GM12801 (cell line): Measurements from ENCODE around the gene FBF1.

Experiments
- CTCF ChIP-seq: IDR thresholded peaks from one replicate; pipeline ENCODE4 v1.5.1; 2011; ENCODE audit warnings: control low read depth; ENCODE audit not compliant: insufficient read length; ENCODE audit errors: extremely low read depth

The FBF1 gene

GRCh38 chr17:75908201-75908600 lies 32.6 kb downstream of the FBF1 start:
- TF ChIP-seq CTCF = no peak

- TF ChIP-seq CTCF = no peak
Observed at GRCh38 chr17:75906143-75906884, 34.5 kb downstream of the FBF1 start.

- no peak for TF ChIP-seq CTCF
Observed at GRCh38 chr17:75904749-75905521, 35.9 kb downstream of the FBF1 start, which contains the start of gene MRPL38. Gene MRPL38, minus strand, starts transcription at chr17:75904884. Its CDS starts 9 bp downstream, at chr17:75904875.

- no peak for TF ChIP-seq CTCF
Observed at GRCh38 chr17:75902406-75902805, 38.4 kb downstream of the FBF1 start.

- no peak for TF ChIP-seq CTCF
Observed at GRCh38 chr17:75901727-75902126, 39.1 kb downstream of the FBF1 start.

- no peak for TF ChIP-seq CTCF
Observed at GRCh38 chr17:75900691-75901533, 39.9 kb downstream of the FBF1 start.
